ENCODE data around the gene LGALS4. TPM values are rescaled to one million over a fixed set of nuclear protein-coding genes. Genes with fewer than 3 reads are reported as not detected.
"Not testable (repeated sequence)": the region's sequence is repeated elsewhere in the genome, so short reads cannot be mapped to it uniquely, and the experiment has no call there.

LGALS4 gene
- total RNA-seq, 1 experiment from 2014 or later: 0.11 TPM

GRCh38 chr19:38774181-38774950, 38.4 kb downstream of the LGALS4 start:
- DNase-seq (ENCODE audit: low read depth): no peak

- no peak for DNase-seq (ENCODE audit: low read depth)
Measured at GRCh38 chr19:38773469-38774177, 39.1 kb downstream of the LGALS4 start, which contains the start of gene LGALS7. Gene LGALS7, minus strand, starts transcription at chr19:38773517. Its CDS starts 25 bp downstream, at chr19:38773492.

GRCh38 chr19:38771569-38771968, 41.2 kb downstream of the LGALS4 start:
- not testable (repeated sequence) for DNase-seq (ENCODE audit: low read depth)

- DNase-seq (ENCODE audit: low read depth): not testable (repeated sequence)
Measured at GRCh38 chr19:38770949-38771275, 41.8 kb downstream of the LGALS4 start.

GRCh38 chr19:38770228-38770948, 42.4 kb downstream of the LGALS4 start:
- not testable (repeated sequence) for DNase-seq (ENCODE audit: low read depth)

GRCh38 chr19:38769635-38770211, 43.0 kb downstream of the LGALS4 start:
- no peak for DNase-seq (ENCODE audit: low read depth)

- no peak for DNase-seq (ENCODE audit: low read depth)
Measured at GRCh38 chr19:38766276-38767047, 46.3 kb downstream of the LGALS4 start.

- no peak for DNase-seq (ENCODE audit: low read depth)
Measured at GRCh38 chr19:38765214-38765613, 47.5 kb downstream of the LGALS4 start.

- no peak for DNase-seq (ENCODE audit: low read depth)
Measured at GRCh38 chr19:38763795-38764220, 48.9 kb downstream of the LGALS4 start.

GRCh38 chr19:38761884-38762389, 50.8 kb downstream of the LGALS4 start:
- not testable (repeated sequence) for DNase-seq (ENCODE audit: low read depth)

- not testable (repeated sequence) for DNase-seq (ENCODE audit: low read depth)
Measured at GRCh38 chr19:38760805-38761517, 51.8 kb downstream of the LGALS4 start.

GRCh38 chr19:38759590-38760003, 53.1 kb downstream of the LGALS4 start:
- no peak for DNase-seq (ENCODE audit: low read depth)

- not testable (repeated sequence) for DNase-seq (ENCODE audit: low read depth)
Measured at GRCh38 chr19:38754196-38754595, 58.5 kb downstream of the LGALS4 start.

GRCh38 chr19:38753783-38754182, 59.0 kb downstream of the LGALS4 start:
- DNase-seq (ENCODE audit: low read depth): not testable (repeated sequence)

Small RNA genes lying within 50 kb of the gene (small RNA-seq; reads per million reads assigned to genes)
- gene RNU6-140P: not detected

Other genes with a start within 250 kb of the LGALS4 start
- 0.20 and 0.24 TPM in 2 replicates for gene MAP4K1, start 195.0 kb downstream of the LGALS4 start, total RNA-seq (2014; rRNA removed; shearing (Covaris generic))
- 564 and 651 TPM in 2 replicates for gene EIF3K, start 193.8 kb downstream of the LGALS4 start, total RNA-seq (2014; rRNA removed; shearing (Covaris generic))
- gene ACTN4, start 165.3 kb downstream of the LGALS4 start, total RNA-seq (2014; rRNA removed; shearing (Covaris generic)): 446 and 615 TPM in 2 replicates
- 0.10 and 0.14 TPM in 2 replicates for gene CAPN12, start 68.5 kb downstream of the LGALS4 start, total RNA-seq (2014; rRNA removed; shearing (Covaris generic))
- not detected in 2 replicates for gene LGALS7, start 39.4 kb downstream of the LGALS4 start, total RNA-seq (2014; rRNA removed; shearing (Covaris generic))
- 1.7 TPM in 1 of 2 replicates, not detected in the other for gene LGALS7B, start 23.7 kb downstream of the LGALS4 start, total RNA-seq (2014; rRNA removed; shearing (Covaris generic))
- 15.0 and 31.0 TPM in 2 replicates for gene ECH1, start 18.8 kb upstream of the LGALS4 start, total RNA-seq (2014; rRNA removed; shearing (Covaris generic))
- gene HNRNPL, start 37.0 kb upstream of the LGALS4 start, total RNA-seq (2014; rRNA removed; shearing (Covaris generic)): 419 and 531 TPM in 2 replicates
- 5.2 and 5.3 TPM in 2 replicates for gene RINL, start 65.3 kb upstream of the LGALS4 start, total RNA-seq (2014; rRNA removed; shearing (Covaris generic))
- 30.8 and 33.6 TPM in 2 replicates for gene SIRT2, start 86.7 kb upstream of the LGALS4 start, total RNA-seq (2014; rRNA removed; shearing (Covaris generic))
- 25.7 and 42.5 TPM in 2 replicates for gene NFKBIB, start 87.0 kb upstream of the LGALS4 start, total RNA-seq (2014; rRNA removed; shearing (Covaris generic))
- not detected in 2 replicates for gene CCER2, start 99.2 kb upstream of the LGALS4 start, total RNA-seq (2014; rRNA removed; shearing (Covaris generic))
- gene SARS2, start 117.8 kb upstream of the LGALS4 start, total RNA-seq (2014; rRNA removed; shearing (Covaris generic)): 44.6 and 48.2 TPM in 2 replicates
- gene MRPS12, start 118.0 kb upstream of the LGALS4 start, total RNA-seq (2014; rRNA removed; shearing (Covaris generic)): 135 and 136 TPM in 2 replicates
- 28.6 and 40.0 TPM in 2 replicates for gene FBXO17, start 162.8 kb upstream of the LGALS4 start, total RNA-seq (2014; rRNA removed; shearing (Covaris generic))
- gene FBXO27, start 219.6 kb upstream of the LGALS4 start, total RNA-seq (2014; rRNA removed; shearing (Covaris generic)): not detected in 2 replicates